UCSD-AML1 (cell line): ENCODE measurements around the gene S100G.
A peak's percentile ranks its signal among the peaks of the same experiment; 100 is the strongest.

Experiments used
- DNase-seq: peaks from one replicate; lab custom pipeline; 2025; ENCODE audit not compliant: unreplicated experiment; lab: John Stamatoyannopoulos, UW

Gene S100G

DNA sequence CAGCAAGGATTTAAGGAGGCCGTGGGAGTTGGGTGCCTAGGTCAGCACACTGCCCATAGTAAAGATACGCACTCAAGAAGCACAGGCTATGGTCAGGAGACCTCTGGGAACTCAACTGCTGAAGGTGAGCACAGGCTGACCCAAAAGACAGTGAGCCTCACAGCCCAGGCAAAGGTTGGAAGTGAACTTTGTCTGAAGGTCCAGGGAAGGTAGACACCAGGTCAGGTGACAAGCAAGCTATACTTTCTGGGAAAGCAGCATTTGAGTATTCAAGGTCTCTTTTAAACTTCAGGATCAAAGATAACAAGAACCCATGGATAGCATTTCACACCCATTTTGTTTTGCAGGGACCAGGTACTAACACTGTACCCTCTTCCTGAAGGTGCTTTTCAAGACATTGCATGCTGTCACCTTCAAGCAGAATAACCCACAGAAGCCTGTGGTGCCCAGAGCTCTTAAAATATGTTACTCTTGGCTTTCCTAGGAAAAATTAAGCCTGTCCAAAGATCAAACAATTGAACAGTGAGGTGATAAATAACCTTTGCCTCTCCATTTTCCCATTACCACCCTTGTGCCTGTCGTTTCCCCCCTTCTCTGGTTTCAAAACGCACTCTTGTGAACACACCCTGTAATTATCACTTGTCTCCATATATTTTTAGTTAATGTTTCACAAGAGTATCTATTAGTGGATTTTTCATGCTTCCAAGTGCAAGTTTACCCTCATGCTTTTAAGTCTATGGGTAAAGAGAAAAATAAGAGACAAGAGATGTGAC, 3.4 kb upstream of the S100G start:
- DNase-seq = no peak

DNA sequence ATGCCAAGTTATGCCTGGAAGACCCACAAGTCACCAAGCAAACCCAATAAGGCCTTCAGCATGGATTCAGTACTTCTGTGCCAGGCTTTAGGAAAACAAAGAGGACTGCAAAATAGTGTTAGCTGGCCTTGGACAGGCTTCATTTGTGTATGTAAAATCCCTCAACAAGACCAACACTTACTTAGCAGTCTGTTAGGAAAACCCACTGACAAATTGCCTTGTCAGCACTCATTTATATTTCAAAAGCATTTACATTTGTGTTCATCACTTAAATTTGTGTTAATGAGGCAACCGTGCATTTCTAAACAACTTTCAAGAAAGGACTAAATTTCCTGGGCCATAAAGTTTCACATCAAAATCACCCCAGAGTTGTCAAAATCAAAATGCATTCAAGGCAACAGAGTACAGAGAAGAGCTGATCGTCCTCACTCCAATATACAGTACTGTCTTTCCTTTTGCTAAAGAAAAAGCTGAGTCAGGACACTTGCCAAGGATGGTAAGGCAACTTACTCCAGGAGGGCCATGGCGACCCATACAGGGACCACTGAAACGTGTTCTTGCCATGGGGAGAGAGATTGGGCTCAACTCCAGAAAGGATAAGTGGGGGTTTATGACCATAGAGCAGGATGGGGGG, 1.6 kb downstream of the S100G start:
- DNase-seq = no peak

DNA sequence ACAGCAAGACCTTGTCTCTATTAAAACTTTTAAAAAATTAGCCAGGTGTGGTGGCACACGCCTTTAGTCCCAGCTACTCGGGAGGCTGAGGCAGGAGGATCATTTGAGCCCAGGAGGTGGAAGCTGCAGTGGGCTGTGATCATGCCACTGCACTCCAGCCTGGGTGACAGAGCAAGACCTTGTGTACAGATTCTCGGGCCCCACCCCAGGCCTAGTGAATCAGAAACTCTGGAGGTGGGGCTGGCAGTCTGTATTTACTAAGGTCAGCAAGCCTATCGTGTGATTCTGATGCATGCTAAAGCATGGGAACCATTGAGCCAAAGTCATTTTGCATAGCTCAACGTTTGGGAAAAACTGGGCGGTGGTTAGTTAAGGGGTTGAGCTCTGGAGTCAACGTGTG, 3.5 kb downstream of the S100G start:
- DNase-seq = no peak

- no peak for DNase-seq
Observed at GRCh38 chrX:16654093-16654492, 4.1 kb downstream of the S100G start.

GRCh38 chrX:16658284-16658683, 8.3 kb downstream of the S100G start:
- DNase-seq = no peak

GRCh38 chrX:16659321-16659720, 9.4 kb downstream of the S100G start:
- DNase-seq = no peak

GRCh38 chrX:16661495-16661894, 11.5 kb downstream of the S100G start:
- DNase-seq = no peak

GRCh38 chrX:16662402-16662801, 12.4 kb downstream of the S100G start:
- no peak for DNase-seq

GRCh38 chrX:16664074-16664473, 14.1 kb downstream of the S100G start:
- no peak for DNase-seq

DNA sequence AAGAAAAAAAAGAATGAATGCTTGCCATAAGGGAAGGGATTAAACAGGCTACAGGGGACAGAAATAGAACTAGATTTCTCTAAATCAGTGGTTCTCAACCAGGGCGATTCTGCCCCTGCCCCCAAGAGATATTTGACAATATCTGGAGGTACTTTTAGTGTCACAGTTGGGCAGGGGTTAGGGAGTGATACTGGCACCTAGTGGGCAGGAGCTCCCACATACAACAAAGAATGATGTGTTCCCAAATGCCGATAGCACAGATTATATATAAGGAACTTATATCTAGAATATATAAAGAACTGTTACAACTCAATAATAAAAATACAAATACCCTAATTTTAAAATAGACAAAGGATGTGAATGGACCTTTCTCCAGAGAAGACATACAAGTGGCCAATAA, 14.7 kb downstream of the S100G start:
- DNase-seq = no peak

DNA sequence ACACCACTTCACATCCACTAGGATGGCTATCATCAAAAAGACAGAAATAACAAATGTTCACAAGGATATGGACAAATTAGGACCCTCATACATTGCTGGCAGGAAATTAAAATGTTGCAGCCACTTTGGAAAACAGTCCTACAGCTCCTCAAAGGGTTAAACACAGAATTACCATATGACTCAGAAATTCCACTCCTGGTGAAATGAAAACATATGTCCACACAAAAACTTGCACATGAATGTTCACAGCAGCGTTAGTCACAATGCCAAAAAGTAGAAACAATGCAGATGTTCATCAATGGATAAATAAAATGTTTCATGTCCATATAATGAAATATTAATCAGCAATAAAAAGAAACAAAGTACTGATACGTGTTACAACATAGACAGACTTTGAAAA, 15.1 kb downstream of the S100G start:
- no peak for DNase-seq

DNA sequence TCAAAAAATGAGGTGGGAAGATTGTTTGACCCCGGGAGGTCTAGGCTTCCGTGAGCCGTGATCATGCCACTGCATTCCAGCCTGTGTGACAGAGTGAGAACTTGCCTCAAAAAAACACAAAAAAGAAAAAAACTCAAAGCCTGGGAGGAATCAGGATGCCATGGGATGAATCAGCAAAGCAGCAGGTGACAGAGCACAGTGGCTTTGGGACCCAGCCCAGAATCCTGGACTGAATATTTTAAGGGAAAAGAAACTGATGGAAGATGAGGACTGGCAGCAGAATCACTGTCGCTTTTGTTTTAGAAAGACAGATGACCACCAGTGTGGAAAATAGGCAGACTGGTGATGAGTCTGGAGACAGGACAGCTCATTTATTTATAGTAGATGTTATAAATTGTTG, 16.6 kb downstream of the S100G start:
- DNase-seq = no peak

GRCh38 chrX:16671005-16671404, 21.0 kb downstream of the S100G start:
- no peak for DNase-seq

GRCh38 chrX:16678689-16679088, 28.7 kb downstream of the S100G start:
- DNase-seq = no peak

DNA sequence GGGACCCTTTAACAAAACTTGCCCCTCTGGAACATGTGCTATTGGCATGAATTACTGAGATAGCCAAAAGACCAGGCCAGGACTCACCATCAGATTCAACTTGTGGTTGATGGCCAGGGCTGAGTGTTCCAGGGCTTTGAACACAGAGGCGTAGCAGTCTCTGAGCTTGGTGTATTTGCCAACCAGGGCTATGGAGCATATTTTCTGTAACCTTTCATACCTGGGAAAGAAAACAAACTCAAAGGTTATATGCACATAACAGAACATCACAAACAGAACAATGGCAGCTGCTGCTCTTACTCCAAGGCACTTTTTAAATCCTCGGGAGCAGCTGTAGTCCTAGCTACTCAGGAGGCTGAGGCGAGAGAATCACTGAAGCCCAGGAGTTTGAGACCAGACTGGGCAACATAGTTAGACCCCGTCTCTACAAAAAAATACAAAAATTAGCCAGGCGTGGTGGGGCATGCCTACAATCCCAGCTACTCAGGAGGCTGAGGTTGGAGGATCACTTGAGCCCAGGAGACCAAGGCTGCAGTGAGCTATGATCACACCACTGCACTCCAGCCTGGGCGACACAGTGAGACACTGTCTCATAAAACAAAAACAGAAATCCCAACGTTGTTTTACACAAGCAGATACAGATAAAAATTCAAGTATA, 33.2 kb downstream of the S100G start:
- DNase-seq = no peak

- no peak for DNase-seq
Observed at GRCh38 chrX:16687514-16687913, 37.6 kb downstream of the S100G start.

DNA sequence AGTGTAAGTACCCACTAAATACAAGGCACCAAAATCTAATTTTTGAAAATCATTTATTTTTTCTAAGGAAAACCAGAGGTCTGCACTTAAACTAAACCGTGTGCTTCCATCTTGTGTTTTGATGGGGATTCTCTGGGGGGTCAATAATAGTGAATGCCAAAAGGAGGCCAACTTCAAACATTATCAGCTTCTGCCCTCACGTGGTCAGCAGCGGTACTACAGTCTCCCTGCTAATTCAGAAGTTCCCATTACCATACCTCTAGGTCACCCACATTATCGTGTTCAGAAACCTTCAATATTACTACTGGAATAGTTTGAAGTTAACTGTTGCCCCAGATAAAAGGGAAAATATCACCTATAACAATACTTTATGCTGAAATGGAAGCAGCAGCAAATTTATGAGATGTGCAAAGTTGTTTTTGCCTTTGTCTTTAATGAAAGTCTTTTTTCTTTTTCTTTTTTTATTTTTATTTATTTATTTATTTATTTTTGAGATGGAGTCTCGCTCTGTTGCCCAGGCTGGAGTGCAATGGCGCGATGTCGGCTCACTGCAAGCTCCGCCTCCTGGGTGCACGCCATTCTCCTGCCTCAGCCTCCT, 45.2 kb downstream of the S100G start:
- peak; percentile 42 for DNase-seq

- DNase-seq = no peak
Observed at GRCh38 chrX:16696956-16697355, 47.0 kb downstream of the S100G start.

DNA sequence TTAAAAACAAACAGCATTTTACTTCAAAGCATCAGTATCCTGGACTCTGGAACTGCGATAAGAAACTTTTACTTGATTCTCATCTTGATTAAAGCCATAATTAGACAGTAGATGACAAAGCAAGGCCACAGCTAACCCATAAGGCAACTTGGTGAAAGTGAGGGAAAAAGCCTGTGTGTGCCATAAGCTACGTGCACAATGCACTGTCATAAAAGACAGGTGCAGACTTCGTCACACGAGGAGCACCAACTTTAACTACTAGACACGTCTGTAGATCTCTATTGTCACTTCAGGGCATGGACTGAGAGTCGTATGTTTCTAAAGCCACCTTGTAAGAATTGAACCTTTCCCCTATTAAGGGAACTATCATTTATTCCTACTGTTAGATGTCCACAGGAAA, 49.4 kb downstream of the S100G start:
- DNase-seq = no peak

DNA sequence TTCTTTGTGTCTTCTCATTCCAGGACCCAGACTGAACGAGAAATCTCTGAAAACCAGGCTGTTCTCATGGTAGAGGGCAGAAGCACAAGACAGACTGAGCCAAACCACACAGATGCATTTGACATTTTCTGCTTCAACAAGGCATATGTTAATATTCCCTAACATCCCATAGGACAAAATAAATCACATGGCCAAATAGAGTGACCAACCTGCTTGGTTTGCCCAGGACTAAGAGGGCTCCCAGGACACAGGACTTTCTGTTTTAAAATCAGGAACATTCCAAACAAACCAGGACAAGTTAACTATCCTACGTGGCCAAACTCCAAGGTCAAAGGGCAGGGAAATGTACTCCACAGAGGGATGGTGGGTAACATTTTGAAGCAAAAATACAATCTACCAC, 50.8 kb downstream of the S100G start:
- no peak for DNase-seq

DNA sequence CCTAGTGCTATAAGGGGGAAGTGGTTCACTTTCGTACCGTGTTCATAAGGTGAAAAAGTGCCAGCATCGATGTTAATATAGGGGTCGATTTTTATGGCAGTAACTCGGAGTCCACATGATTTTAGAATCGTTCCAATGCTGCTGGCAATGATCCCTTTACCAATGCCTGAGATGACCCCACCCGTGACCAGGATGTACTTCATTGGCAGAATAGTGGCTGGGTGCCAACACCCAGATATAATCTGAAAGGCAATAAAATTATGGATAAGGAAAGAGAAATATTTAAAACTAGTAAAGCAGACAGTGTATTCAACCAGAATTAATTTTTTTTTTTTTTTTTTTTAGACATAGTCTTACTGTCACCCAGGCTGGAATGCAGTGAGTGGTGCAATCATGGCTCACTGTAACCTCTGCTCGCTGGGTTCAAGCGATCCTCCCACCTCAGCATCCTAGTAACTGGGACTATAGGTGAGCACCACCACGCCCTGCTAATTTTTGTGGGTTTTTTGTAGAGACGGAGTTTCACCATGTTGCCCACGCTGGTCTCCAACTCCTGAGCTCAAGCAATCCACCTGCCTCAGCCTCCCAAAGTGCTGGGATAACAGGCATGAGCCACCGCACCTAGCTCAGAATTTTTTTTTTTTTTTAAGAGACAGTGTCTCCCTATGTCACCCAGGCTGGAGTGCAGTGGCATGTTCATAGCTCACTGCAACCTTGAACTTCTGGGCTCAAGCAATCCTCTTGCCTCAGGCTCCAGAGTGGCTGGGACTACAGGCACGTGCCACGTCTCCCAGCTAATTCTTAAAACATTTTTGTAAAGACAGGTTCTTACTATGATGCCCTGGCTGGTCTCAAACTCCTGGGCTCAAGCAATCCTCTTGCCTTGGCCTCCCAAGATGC, 53.0 kb downstream of the S100G start:
- no peak for DNase-seq
